ENCODE results near the gene DMRTB1.

The DMRTB1 gene

GRCh38 chr1:53509775-53510174, 50.6 kb downstream of the DMRTB1 start:
- no peak for DNase-seq (ENCODE audit: low spot score)

GRCh38 chr1:53510215-53510614, 51.0 kb downstream of the DMRTB1 start:
- no peak for DNase-seq (ENCODE audit: low spot score)

- no peak for DNase-seq (ENCODE audit: low spot score)
Observed at GRCh38 chr1:53511323-53511932, 52.2 kb downstream of the DMRTB1 start.

GRCh38 chr1:53511933-53512806, 53.0 kb downstream of the DMRTB1 start:
- no peak for DNase-seq (ENCODE audit: low spot score)

- no peak for DNase-seq (ENCODE audit: low spot score)
Observed at GRCh38 chr1:53512807-53513755, 53.9 kb downstream of the DMRTB1 start.

- DNase-seq (ENCODE audit: low spot score), result no peak
Observed at GRCh38 chr1:53513846-53514245, 54.6 kb downstream of the DMRTB1 start.

- DNase-seq (ENCODE audit: low spot score), result no peak
Observed at GRCh38 chr1:53514436-53514835, 55.2 kb downstream of the DMRTB1 start.

GRCh38 chr1:53516181-53516580, 57.0 kb downstream of the DMRTB1 start:
- no peak for DNase-seq (ENCODE audit: low spot score)
